AG04450 (cell line): ENCODE results near the gene CCDC142. TPM values are rescaled to one million over a fixed set of nuclear protein-coding genes. Genes with fewer than 3 reads are reported as not detected.

Experiments used
- CTCF ChIA-PET: fragments of 300-600, 350-600 bp; formaldehyde crosslinking; extraction: SDS; loops from one replicate; lab custom pipeline; 2022; ENCODE audit warnings: antibody characterized with exemption, inconsistent platforms; lab: Charles Lee
- POLR2A ChIA-PET: fragments of 350-600 bp; formaldehyde crosslinking; extraction: SDS; loops from one replicate; lab custom pipeline; 2021; ENCODE audit warnings: antibody characterized with exemption, inconsistent platforms; lab: Yijun Ruan, JAX
- DNase-seq: peaks from one replicate; pipeline ENCODE4 v3.0.0-alpha.2; 2011; ENCODE audit warnings: low read depth, low spot score
- H3K27ac ChIP-seq: one replicate; pipeline ENCODE4 v1.5.1; 2012; ENCODE audit warnings: low read depth, low read length, control low read depth
- H3K27me3 ChIP-seq: one replicate; pipeline ENCODE4 v1.6.0; 2012; ENCODE audit warnings: low read length; ENCODE audit not compliant: control insufficient read depth, insufficient read depth
- H3K4me3 ChIP-seq: 2 replicates; pipeline ENCODE4 v1.5.1; 2011; ENCODE audit warnings: mild to moderate bottlenecking, low read depth, low read length, control low read depth
- H3K9me3 ChIP-seq: 2 replicates; pipeline ENCODE4 v1.5.1; 2012; ENCODE audit warnings: low read length; ENCODE audit not compliant: control insufficient read depth, insufficient read depth
- CTCF ChIP-seq: IDR thresholded peaks from 2 replicates; pipeline ENCODE4 v1.5.1; 2011; ENCODE audit warnings: low read depth, low read length, control low read depth, inconsistent platforms
- polyA plus RNA-seq: library from polyadenylated mRNA; depleted of rRNA; stranded (reverse); fragments of >200 nt; gene quantifications from 2 replicates; pipeline ENCODE4 v1.2.3, GENCODE V29; 2011

Gene CCDC142
- polyA plus RNA-seq, 1 experiment, result 4.5 TPM

DNA sequence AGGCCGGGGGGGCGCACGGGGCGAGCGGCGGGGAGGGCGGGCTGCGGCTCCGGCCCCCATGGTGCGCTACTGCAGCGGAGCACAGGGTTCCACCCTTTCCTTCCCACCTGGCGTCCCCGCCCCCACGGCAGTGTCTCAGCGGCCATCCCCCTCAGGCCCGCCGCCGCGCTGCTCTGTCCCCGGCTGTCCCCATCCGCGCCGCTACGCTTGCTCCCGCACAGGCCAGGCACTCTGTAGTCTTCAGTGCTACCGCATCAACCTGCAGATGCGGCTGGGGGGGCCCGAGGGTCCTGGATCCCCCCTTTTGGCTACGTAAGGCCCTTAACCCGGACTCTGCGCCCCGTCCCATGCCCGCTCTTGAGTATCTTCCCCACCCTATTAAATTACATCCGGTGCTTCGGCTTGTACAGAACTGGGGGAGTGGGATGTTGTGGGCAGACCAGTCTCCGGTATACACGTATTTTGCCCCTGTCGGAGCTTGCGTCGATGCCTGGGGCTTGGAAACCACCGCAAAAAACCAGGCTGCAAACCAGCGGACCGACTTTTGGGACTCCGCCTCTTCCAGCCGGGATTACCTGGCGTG, 25.2 kb downstream of the CCDC142 start:
- Histone ChIP-seq H3K27me3 (no peaks in the 10 kb centered on the region), H3K9me3 (no peaks in the 10 kb centered on the region; the same call in 1 of the 2 replicates), H3K4me3 (peak overlapping the region; percentile 62), H3K27ac (peak overlapping the region; percentile 92)
- no peak for DNase-seq
- ChIA-PET CTCF (interaction anchor here (0.7 to 2.7 kb wide), 5 partner anchors 51 to 130 kb away, joined by 4 to 9 read pairs (median 4); no protein-coding TSS in a partner anchor), POLR2A (interaction anchor here (0.6 to 2.2 kb wide), 9 partner anchors 10 to 120 kb away, joined by 3 to 13 read pairs (median 3); partner anchors contain the start of genes AUP1, C2orf81, HTRA2 and MRPL53)
- TF ChIP-seq CTCF, result no peak

DNA sequence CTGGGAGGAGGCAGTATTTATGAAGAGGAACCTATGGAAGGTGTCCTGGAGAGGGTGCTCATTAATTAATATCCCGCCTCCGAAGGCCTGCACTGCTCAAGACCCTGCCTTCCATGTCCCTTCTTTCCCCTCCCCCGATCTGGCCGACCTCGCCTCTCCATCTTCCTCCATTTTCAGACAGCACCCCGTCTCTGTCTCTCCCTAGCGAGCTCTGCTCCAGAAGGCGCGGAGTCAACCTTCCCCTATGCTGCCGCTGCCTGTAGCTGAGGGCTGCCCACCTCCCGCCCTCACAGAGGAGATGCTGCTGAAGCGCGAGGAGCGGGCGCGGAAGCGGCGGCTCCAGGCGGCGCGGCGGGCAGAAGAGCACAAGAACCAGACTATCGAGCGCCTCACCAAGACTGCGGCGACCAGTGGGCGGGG, 25.7 kb downstream of the CCDC142 start:
- Histone ChIP-seq H3K27me3 (no peaks in the 10 kb centered on the region), H3K4me3 (peak overlapping the region; percentile 62), H3K9me3 (no peaks in the 10 kb centered on the region; the same call in 1 of the 2 replicates), H3K27ac (peak overlapping the region; percentile 73)
- ChIA-PET CTCF (interaction anchor here (0.7 to 2.7 kb wide), 5 partner anchors 51 to 131 kb away, joined by 4 to 9 read pairs (median 4); no protein-coding TSS in a partner anchor), POLR2A (interaction anchor here (0.5 kb wide), 1 partner anchor 97 kb away, joined by 8 read pairs; the partner anchor contains the start of gene LOXL3)
- DNase-seq, result no peak
- TF ChIP-seq CTCF, result no peak

GRCh38 chr2:74454654-74455511, 27.9 kb downstream of the CCDC142 start, which contains the start of gene INO80B:
Gene INO80B (plus strand): TSS chr2:74455087. CDS start chr2:74455117, 30 bp downstream.
- peak within 1 kb of the TSS; percentile 90 for H3K4me3 ChIP-seq
- no peak for TF ChIP-seq CTCF
- POLR2A ChIA-PET, result interaction anchor here (0.5 to 1.8 kb wide), 6 partner anchors 9 to 28 kb away, joined by 3 to 9 read pairs (median 5); partner anchors contain the start of genes MRPL53 and TTC31
- no peaks in the 10 kb centered on the region for H3K27me3 ChIP-seq
- no peaks in the 10 kb centered on the region; the same call in 1 of the 2 replicates for H3K9me3 ChIP-seq
- no peak within 1 kb of the TSS for H3K27ac ChIP-seq
- CTCF ChIA-PET, result interaction anchor here (0.6 to 1.6 kb wide), 4 partner anchors 10 to 132 kb away, joined by 3 to 5 read pairs (median 3); partner anchors contain the start of gene MOGS
- peak; percentile 97 for DNase-seq

DNA sequence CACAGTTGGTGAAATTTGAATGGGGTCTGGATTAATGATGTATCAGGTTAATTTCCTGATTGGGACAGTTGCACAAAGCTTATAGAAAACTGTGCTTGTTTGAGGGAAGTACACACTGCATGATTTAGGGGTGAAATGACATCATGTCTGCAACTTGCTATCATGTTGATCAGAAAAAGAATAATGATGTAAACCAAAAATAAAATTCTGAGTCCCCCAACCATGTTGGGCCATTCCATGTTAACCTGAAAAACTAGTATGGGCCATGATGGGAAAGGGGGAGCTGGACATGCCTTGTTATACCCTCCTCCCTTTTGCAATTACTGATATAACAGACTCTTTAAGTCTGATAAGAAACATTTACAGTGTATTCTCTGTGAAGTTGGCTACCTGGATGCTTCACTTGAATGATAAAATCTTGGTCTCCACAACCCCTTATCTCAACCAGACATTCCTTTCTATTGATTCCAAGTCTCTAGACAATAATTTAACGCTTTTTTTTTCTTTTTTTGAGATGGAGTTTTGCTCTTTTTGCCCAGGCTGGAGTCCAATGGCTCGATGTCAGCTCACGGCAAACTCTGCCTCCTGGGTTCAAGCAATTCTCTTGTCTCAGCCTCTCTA, 32.1 kb downstream of the CCDC142 start:
- no peak for TF ChIP-seq CTCF
- Histone ChIP-seq H3K9me3 (no peaks in the 10 kb centered on the region), H3K27me3 (no peaks in the 10 kb centered on the region), H3K27ac (no peak overlapping the region), H3K4me3 (no peak overlapping the region)
- ChIA-PET CTCF (interaction anchor here (1.2 kb wide), 1 partner anchor 14 kb away, joined by 3 read pairs; the partner anchor contains the start of gene MOGS), POLR2A (no interaction called here)
- DNase-seq, result no peak
